Measurements from ENCODE around the gene ASB5.

Gene ASB5

DNA sequence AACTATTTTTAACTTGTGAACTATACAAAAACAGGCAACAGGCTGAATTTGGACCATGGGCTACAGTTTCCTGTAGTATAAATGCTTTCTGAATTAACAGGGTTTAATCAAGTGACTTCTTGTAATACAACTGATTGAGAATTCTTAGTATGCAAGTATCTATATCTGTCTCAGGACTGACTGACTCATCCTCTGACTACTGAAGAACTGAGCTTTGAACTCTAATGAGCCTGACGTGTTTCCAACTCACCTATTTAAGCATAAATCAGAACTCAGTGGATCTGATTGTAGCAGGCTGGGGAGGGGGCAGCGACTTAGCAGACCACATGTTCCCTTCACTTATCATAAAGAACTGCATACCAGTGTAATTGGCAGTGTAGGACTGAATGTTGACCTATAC, 81.4 kb downstream of the ASB5 start:
- H3K4me3 ChIP-seq (ENCODE audit: low read depth, low read length) = no peak overlapping the region
- TF ChIP-seq, protein P1, sequence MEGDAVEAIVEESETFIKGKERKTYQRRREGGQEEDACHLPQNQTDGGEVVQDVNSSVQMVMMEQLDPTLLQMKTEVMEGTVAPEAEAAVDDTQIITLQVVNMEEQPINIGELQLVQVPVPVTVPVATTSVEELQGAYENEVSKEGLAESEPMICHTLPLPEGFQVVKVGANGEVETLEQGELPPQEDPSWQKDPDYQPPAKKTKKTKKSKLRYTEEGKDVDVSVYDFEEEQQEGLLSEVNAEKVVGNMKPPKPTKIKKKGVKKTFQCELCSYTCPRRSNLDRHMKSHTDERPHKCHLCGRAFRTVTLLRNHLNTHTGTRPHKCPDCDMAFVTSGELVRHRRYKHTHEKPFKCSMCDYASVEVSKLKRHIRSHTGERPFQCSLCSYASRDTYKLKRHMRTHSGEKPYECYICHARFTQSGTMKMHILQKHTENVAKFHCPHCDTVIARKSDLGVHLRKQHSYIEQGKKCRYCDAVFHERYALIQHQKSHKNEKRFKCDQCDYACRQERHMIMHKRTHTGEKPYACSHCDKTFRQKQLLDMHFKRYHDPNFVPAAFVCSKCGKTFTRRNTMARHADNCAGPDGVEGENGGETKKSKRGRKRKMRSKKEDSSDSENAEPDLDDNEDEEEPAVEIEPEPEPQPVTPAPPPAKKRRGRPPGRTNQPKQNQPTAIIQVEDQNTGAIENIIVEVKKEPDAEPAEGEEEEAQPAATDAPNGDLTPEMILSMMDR (IDR thresholded peaks at IDR 0.05; ENCODE audit: insufficient read depth, low read depth, low read length, missing control alignments) = no peak
- DNase-seq (ENCODE audit: low read depth) = no peak

DNA sequence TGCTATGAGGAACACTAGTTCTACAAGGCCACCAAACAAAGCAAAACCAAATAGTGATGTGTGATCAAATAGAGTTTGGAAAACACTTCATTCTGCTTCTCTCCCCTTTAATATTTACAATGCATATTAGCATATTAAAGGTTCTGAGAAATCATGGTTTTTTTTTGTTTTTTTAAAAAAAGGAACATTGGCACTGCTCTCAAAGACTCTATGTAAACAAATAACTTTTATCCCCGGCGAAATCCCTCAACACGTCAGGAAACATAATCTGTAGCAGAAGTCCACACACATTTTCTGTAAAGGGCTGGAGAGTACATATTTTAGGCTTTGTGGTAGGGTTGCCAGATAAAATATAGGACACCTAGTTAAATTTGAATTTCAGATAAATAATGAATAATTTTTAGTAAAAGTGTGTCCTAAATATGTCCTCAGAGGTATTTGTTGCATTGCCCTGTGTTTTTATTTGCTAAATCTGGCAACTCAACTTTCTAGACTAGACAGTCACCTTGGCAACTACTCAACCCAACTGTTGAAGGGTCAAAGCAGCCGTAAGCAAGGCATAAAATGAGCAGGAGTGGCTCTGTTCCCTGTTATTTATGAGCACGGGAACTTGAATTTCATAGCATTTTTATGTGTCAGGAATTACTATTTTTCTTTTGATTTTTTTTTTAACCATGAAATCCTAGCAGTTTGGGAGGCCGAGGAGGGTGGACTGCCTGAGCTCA, 82.2 kb downstream of the ASB5 start:
- no peak overlapping the region for H3K4me3 ChIP-seq (ENCODE audit: low read depth, low read length)
- no peak for DNase-seq (ENCODE audit: low read depth)
- TF ChIP-seq, protein P1 (IDR thresholded peaks at IDR 0.05; ENCODE audit: insufficient read depth, low read depth, low read length, missing control alignments) = no peak

DNA sequence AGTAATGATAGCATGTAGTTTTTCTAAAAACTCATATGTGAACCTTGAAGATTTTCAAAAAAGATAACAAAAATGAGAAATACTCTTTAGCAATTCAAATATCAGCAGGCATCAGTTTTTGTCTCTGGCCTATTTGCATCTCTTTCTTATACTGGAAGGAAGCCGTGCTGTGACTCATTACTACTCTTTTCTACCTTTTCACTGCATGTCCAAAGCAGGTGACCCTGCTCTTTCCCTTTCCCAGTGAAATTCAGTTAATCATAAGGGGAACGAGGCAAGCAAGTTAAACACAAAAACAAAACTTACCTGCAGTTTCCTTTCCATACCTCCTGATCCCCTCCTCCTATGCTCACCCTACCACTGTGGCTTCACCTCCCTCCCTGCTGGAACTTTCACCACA, 83.0 kb downstream of the ASB5 start:
- no peak overlapping the region for H3K4me3 ChIP-seq (ENCODE audit: low read depth, low read length)
- no peak for DNase-seq (ENCODE audit: low read depth)
- TF ChIP-seq, protein P1 (IDR thresholded peaks at IDR 0.05; ENCODE audit: insufficient read depth, low read depth, low read length, missing control alignments) = no peak

DNA sequence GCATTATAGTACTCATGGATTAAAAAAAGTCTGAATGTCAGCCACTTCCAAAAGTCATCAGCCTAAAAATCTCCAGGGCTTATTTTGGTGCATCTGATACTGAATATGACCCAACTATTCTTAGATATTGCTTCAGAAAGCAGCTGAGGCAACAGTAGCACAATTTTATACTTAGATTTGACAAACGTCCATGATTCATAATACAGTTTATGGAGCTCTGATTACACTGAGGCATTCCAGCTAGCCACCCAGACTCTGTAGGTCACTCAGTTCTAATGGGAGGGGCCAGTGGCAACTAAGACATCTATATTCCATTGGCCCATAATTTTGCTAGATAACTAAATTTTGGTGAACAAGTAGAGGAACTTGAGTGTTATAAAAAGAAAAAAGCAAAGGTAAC, 84.0 kb downstream of the ASB5 start:
- TF ChIP-seq, protein P1 (IDR thresholded peaks at IDR 0.05; ENCODE audit: insufficient read depth, low read depth, low read length, missing control alignments) = no peak
- H3K4me3 ChIP-seq (ENCODE audit: low read depth, low read length) = no peak overlapping the region
- DNase-seq (ENCODE audit: low read depth) = no peak
